ENCODE measurements around the gene HTRA2.

The HTRA2 gene

GRCh38 chr2:74551942-74552913 lies 22.5 kb downstream of the HTRA2 start:
- no peak overlapping the region for H3K27ac ChIP-seq
- TF ChIP-seq ZFX (IDR thresholded peaks at IDR 0.05) (no peak), CTCF (conservative IDR thresholded peaks at IDR 0.05) (no peak)

DNA sequence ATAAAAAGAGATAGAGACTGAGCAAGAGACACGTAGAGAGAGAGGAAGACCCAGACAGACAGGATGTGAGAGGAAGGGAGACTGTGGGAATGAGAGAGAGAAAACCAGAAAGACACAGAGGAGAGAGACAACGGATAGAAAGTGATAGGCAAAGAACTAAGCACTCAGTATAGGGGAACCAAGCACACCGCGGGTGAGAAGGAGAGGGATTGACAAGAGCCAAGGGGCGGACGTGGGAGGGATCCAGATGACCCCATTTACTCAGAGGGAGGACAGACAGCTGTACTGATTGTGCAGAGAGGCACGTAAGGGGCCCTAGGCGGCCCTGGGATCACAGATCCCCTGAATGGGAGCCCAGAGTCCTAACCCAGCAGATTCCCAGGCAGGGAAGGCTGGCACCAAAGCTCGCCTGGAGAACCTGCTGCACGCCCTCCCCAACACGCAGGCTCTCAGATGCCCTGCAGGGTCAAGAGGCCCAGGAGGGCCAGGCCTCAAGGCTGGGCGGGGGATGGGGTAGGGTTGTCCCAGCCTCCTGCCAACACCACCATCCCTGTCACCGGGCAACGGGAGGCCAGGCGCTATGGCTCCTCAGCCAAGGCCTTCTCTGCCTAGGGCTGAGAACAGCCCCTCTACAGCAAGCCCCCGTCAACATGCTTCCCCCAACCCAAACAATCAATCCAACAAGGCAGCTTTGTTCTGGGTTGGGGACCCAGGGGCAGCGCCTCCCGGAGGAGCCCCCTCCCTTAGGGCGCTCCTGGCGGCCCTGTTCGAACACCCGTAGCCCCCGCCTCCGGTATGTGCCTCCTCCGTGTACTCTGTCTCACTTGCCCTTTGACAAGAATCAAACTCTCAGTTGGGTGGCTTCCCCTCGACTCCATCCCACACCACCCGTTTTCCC lies 23.4 kb downstream of the HTRA2 start:
- TF ChIP-seq CTCF (conservative IDR thresholded peaks at IDR 0.05), result no peak
- no peak for TF ChIP-seq ZFX (IDR thresholded peaks at IDR 0.05)
- H3K27ac ChIP-seq, result no peak overlapping the region

DNA sequence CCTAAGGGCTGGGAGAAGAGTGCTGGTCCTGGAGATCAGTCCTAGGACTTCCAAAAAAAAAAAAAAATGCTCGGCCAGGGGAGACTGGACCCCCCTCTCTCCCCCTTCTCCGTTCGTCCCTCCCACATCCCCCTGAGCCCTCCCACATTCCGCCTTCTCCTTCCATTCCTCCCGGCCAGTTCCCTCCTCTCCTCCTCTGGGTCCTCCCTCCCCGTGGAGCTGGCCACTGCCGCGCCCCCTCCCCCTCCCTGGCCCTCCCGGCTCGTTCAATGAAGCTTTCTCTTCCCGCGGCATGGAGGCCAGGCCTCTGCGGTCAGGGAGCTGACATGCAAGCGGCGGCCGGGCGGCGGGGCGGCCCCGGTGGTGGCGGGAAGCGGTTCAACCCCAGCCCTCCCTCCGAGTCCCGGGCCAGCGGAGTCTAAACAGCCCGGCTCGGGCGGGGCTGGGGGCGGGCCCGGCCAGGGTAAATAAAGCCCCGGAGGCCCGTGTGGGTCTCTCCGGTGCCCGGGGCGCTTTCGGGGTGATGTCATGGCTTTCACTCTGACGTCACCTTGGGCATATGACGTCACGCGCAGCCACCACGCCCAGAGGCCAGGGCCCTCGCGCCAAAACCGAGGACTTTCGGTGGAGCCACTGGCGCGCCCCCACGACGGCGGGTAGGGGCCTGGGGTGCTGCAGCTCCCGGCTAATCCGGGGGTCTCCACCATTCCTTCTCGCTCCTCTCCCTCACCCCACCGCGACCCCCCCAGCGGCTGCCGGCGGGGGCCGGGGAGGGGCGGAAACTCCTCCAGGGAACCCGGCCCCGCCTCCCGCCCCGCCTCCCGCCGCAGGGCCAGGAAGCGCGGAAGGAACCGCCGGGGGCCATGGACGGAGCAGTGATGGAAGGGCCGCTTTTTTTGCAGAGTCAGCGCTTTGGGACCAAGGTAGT lies 24.4 kb downstream of the HTRA2 start, which contains the start of the genes DOK1 and LOXL3:
Gene DOK1, plus strand, starts transcription at position 829 of the 928 bp plus-strand sequence. Its CDS starts 35 bp downstream, at position 864.
Gene LOXL3, minus strand, starts transcription at position 51 of the 928 bp plus-strand sequence. CDS start 1,308 bp downstream, outside the sequence.
- H3K27ac ChIP-seq, result no peak within 1 kb of the TSS; the same call in 1 of the 2 replicates
- TF ChIP-seq ZFX (IDR thresholded peaks at IDR 0.05) (no peak), CTCF (conservative IDR thresholded peaks at IDR 0.05) (no peak)

GRCh38 chr2:74554820-74555531 lies 25.2 kb downstream of the HTRA2 start:
- no peak overlapping the region for H3K27ac ChIP-seq
- TF ChIP-seq ZFX (IDR thresholded peaks at IDR 0.05) (no peak), CTCF (conservative IDR thresholded peaks at IDR 0.05) (no peak)

DNA sequence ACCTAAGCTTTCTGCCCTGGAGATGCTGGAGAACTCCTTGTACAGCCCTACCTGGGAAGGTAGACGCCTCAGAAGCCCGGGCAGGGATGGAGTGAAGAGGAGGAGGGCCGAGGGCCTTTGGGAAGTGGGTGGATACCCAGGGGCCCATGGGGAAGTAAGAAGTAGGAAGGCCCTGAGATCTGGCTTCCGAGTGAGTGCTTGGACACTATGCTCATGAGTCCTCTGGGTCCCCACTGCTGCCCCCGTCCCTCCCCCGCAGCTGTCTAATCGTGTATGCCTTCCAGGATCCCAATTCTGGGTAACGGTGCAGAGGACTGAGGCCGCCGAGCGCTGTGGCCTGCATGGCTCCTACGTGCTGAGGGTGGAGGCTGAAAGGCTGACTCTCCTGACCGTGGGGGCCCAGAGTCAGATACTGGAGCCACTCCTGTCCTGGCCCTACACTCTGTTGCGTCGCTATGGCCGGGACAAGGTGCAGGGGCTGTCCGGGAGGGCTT lies 25.9 kb downstream of the HTRA2 start:
- H3K27ac ChIP-seq, result no peak overlapping the region
- TF ChIP-seq ZFX (IDR thresholded peaks at IDR 0.05) (no peak), CTCF (conservative IDR thresholded peaks at IDR 0.05) (no peak)

- H3K27ac ChIP-seq, result no peak overlapping the region
- no peak for TF ChIP-seq ZFX (IDR thresholded peaks at IDR 0.05)
- TF ChIP-seq CTCF (conservative IDR thresholded peaks at IDR 0.05), result no peak
These were observed 26.4 kb downstream of the HTRA2 start for GRCh38 chr2:74556159-74556558.

Measured in C4-2B (cell line).